GM20431 (cell line): ENCODE data around the gene MYLIP.

ENCODE experiments used
- in situ Hi-C: fragments of 300-500 bp; cut with MseI, MboI; formaldehyde crosslinking; loops from one replicate; pipeline ENCODE4 v1.15.0; 2020; ENCODE audit warnings: low sequenced_read_pairs; ENCODE audit not compliant: unreplicated experiment

Gene MYLIP

DNA sequence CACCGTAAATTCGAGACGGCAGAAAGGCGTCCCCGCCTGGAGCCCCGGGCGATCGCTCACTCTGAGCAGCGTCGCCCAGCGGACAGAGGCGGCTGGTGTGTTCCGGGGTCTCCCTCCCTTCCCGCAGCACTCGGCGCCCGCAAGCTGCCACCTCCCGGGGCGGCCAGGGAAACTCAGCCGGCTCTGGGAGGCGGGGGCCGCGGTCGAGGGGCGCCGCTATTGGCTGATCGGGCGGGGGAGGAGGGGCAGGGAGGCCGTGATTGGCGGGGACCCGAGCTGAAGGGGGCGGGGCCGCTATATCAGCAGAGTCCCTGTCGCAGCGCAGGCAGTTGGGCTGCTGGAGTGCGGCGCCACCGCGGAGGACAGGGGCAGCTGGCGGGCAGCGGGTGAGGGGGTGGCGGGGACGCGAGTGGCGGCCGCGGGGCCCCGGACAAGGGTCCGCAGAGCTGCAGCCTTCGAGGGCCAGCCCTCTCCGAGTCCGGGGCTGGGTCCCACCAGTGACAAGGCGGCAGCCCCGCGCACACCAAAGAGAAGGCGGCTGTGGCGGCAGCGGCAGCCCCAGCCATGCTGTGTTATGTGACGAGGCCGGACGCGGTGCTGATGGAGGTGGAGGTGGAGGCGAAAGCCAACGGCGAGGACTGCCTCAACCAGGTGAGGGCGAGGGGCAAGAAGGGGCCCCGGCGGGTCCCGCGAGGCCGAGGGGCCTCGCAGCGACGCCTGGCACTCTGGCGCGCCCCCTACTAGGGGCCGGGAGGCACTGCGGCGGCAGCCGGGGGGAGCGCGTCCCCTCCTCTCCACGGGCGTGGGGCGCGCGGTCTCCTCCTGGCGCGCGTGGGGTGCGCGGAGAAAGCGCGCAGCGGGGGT is at the start of gene MYLIP:
TSS of gene MYLIP (plus strand) at position 328 of the 864 bp plus-strand sequence. CDS start at position 565, 237 bp downstream.
- in situ Hi-C loops = no loop called here

DNA sequence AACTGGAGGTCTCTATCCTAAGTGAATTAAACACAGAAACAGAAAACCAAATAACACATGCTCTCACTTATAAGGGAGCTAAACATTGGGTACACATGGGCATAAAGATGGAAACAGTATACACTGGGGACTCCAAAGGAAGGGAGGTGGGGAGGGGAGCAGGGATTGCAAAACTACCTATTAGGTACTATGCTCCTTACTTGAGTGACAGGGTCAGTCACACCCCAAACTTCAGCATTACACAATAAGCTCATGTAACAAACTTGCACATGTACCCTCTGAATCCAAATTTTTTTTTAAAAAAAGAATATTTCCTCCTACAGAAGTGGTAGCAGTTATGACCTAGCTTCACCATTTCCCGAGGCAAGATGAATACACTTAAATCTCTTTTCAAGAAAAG is 49.5 kb upstream of the MYLIP start:
- in situ Hi-C loops = no loop called here

DNA sequence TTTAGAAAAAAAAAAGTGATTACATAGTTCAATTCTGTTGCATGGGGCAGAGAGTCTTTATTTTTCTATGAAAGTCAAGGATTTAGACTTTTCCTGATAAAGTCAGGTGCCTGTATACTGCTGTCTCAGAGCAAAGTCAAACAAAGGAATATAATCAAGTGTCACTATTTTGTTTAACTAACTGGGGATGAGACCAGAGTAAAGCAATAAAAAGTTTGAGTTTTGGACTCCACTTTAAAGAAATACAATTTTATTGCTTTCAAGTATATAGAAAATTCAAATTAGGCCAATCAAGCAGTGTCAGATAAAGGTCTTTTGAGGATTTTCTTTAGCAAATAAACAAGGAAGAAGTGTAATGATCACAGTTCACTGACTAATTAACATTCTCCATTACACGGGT is 48.7 kb upstream of the MYLIP start:
- in situ Hi-C loops = no loop called here

DNA sequence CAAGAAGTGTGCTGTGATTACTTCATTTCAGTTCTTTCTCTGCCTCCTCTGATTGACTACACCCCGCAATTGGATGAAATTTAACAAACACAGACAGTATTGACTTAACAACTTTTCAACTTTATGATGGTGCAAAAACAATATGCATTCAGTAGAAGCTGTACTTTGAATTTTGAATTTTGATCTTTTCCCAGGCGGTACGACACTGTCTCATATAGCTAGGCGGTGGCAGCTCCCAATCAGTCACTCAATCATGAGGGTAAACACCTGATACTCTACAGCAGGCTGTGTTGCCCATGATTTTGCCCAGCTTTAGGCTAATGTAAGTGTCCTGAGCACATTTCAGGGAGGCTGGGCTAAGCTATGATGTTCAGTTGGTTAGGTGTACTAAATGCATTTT is 47.6 kb upstream of the MYLIP start:
- in situ Hi-C loops = no loop called here

DNA sequence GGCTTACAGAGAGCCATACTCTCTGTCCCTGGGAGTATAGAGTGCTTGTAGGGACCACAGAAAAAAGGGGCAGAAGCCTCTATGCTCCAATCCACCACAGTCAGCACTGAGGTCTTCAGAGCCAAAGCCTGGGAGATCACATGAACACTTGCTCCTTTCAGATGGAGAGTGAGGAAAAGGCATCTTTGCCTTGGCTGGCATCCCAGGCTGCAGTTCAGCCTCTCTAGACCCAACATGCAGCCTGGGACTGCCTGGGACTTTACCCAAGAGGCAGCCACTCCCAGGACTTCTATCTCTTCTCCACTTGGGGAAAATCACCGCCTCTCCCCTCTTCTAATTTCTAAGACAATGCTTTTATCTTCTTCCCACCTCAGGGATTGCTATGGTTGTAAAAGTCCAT is 46.5 kb upstream of the MYLIP start:
- in situ Hi-C loops = no loop called here

DNA sequence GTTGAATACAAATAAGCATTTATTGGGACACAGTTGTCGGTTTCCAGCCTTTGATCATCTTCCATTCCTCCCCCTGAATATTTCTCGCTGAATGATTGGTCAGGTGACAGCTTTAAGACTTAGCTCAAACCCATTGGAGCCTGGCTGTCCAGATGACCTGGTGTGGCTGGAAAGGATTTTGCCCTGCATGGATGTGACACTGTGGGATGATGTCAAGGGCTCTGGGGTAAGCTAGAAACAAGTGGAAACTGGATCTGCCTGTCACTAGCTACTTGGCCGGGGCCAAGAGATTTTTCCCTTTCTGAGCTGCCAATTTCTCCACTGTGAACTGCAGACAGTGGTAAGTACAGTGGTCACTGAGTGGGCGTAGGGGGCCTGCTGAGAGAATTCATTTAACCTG is 41.9 kb upstream of the MYLIP start:
- in situ Hi-C loops = no loop called here

DNA sequence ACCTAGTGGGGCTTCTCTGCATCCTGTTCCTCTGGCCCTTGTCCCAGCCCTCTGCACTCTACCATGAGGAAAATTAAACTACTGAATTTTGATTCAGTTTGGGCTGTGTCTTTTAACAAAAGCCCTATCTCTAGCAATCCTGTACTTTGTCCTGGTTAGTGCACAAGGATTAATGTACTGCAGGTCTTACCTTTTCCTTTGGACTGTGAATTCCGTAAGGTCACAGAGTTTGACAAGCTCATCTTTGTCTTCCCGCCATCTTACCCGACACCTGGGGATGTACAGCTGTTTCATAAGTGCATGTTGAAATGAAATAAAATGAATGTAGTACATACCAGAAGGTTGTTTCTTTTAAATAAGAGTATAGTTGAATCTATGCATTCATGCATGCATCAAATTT is 41.5 kb upstream of the MYLIP start:
- in situ Hi-C loops = no loop called here

DNA sequence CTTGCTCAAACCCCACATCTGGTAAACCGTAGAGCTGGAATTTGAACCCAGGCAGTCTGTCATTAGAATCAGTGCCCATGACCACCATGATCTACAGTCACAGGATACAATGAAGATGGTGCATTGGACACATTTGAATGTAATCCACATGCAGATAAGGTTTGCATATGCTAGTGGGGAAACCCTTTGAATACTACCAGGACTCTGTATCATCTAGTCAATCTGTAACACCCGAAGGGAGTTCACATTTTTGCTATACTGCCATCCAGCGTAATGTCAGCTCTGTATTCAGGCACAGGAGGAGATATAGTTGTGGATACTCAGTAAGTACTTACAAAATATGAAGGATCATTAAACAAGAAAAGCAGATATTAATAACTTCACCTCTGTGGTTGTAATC is 40.5 kb upstream of the MYLIP start:
- in situ Hi-C loops = no loop called here

DNA sequence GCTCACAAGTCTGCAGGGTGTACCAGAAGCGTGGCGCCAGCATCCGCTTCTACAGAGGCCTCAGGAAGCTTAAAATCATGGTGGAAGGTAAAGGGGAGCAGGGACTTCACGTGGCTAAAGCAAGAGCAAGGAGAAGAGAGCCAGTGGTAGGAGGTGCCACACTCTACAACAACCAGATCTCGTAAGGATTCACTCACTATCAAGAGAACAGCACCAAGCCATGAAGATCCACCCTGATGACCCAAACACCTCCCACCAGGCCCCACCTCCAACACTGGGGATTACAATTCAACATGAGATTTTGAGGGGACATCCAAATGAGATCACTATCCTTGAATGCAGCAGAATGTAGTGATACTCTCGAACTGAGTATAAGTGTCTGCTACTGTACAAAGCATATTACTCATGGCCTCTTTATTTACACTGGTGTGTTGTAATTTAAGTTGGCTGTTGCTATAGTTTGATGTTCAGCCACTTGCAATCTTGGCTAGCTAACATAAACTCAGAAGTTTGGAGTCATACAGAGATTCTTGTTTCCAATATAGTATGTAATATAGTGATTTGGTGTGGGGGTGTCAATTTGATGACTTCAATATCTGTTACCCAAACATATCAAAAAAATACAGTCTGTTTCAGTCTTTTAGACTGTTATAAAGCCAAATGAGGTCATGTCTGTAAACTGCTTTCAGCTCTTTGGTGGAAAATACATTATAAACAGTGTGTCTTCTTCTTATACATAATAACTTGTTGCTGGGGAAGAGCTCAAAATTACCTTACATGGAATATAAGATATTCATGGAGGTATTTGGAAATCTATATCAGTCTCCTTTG is 39.4 kb upstream of the MYLIP start:
- in situ Hi-C loops = no loop called here

DNA sequence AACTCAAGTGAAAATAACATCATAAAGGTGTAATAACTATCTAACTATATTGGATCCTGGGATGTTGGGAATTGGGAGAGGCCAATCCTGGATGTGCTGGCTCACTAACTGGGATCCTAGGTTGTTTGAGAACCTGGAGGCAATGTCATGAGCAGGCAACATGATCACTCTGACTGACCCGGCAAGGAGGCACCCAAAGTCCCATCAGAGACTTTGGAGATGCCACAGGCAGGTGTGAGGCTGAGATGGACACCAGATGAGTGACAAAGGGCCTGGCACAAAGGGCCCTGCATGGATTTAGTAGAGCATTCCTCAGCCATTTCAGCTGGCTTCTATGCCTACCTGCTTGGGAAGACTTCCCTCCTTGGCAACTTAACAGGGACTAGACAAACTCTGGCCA is 38.4 kb upstream of the MYLIP start:
- in situ Hi-C loops = no loop called here

DNA sequence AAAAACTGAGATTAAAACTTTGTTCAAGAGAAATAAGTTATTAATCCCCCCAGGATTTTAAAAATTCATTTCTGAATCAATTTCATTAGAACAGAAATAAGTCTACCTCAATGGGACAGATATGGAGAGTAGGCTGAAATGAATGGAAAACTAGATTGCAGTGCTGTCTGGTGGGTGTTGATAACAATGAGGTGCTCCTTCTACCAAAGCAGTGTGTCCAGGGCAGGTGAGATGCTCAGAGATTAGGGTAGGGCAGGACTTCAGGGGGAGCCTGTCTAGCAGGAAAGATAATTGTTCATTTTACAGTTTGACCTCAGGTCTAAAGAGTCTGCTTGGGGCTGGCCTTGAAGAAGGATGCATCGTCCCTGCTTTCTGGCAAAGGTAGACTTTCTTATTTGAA is 38.0 kb upstream of the MYLIP start:
- in situ Hi-C loops = no loop called here

DNA sequence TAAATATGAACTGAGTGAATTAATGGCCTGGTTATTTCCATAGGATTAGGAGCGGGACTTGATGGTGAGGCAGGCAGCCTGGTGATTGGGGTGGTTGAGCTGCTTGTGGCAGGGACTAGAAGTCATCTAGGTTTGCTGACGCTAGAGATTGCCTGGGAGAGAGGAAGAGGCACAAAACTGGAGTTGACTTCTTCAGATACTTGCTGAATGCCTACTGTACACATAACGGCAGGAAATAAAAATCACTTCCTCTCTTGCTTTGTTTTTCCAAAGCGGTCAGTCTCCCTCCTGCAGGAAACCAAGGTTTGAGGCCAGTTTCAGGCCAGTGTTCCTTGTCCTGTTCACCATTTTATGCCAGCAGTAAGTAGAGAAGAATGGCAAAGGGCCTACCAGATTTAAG is 36.7 kb upstream of the MYLIP start:
- in situ Hi-C loops = no loop called here

DNA sequence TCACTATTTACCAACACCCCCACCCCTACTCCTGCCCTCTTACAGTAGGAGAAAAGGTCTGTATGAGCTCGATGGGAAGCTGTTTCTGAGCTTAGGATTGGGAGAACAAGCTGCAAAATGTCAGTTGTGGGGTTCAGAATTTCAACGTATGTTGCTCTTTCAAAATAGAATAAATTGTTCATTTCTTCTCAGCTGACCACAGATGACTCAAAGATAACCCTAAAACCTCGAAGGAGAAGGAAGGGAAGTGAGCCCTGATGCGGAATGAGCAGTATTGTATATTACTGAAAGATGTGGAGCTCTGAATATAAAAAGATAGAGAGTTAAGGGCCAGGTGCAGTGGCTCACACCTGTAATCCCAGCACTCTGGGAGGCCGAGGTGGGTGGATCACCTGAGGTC is 35.9 kb upstream of the MYLIP start:
- in situ Hi-C loops = no loop called here

DNA sequence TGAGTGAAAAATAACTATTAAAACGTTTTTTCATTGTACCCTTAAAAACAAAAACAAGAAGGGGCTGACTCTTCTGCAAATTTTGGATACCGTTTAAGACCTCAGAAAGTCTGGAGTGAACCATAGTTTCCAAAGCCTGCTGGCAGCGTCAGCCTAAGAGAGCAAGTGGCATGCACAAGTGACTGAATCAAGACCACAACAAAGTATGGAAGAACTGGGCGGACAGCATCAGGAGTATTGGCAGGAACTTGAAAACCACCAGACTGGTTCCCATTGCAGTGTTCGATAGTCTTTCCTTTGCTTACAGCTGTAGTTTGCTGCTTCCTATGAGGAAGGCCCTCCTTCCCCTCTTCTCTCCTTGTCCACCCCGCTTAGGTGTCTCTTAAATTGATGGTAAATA is 33.7 kb upstream of the MYLIP start:
- in situ Hi-C loops = no loop called here

DNA sequence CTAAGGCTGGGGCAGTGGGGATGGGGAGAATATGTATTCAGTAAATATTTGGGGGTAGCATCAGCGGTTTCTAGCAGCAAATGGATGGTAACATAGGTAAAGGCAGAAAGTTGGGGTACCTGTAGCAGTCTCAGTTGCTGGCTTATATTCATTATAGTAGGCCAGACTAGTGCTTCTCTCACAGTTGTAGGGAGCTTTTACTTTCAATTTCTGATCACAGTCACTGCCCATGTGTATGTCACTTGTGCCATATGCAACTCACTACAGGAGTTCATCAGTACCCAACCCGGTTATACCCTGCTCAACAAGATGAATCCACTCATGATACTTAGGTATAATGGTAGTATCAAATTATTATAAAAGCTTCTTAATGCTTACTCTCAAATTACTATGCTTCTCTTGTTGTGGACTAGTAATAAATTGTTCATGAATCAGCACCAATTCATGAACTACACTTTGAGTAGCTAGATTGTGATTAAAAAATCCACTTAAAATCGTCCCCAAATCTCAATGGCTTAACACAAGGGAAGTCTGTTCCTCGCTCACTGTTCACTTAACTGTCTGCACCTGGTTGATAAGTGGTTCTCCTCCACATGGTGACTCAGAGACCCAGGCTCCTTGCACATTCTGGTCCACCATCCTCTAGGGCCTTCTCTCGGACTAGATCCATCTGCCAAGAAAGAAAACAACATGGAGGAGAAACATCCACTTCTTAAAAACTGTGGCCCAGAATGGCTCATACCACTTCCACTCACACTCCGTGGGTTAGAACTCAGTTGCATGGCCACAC is 31.3 kb upstream of the MYLIP start:
- in situ Hi-C loops = no loop called here

DNA sequence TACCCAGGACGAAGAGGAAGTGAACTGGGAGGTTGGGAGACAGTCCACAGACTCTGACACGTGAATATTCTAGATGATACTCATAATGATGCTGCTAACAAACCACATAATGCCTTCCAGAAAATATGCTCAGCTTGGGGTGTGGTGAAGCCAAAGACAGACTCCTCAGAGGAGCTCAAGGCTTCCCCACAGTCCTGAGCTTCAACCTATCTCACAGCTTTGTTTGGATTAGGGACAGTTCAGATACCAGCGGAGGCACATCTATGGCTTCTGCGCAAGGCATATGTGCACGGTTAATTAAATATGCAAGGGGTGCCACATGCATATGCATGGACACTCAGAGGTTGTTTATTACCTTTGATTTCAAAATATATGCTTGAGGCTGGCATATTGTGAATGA is 30.7 kb upstream of the MYLIP start:
- in situ Hi-C loops = no loop called here

DNA sequence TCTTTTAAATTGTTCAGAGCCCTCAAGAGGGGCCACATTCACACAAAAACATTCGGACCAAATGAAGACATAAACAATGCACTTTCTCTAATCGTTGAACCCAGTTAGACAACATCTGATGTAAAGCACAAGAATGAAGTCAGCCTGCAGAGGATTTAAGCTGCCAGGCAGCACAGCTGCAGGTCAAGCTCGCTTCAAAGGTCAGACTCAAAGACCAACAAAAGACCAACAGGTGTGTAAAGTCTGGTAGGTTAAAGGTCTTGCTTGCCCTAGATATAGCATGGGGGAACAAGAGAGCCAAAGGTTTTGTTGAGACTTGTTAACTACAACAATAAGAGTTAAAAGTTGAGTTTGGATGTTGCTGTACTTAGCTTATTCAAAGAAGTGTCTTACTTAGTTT is 26.7 kb upstream of the MYLIP start:
- in situ Hi-C loops = no loop called here

DNA sequence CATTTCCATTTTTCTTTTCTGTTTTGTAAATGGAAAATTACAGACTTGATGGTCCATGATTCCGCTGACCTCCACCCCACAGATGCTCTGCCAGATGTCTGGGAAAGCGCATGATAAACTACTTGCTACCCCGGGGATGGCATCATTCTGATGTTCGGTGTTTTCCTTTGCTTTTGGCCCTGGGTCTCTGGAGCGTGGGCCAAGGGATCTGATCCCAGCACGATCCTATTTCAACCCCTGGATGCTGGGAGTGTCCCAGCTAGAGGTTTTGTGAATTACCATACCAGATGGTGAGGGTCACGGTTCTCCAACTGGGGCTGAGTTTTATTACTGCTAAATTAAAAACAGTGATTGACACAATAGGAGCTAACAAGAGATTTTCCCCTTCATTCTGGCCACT is 25.2 kb upstream of the MYLIP start:
- in situ Hi-C loops = no loop called here

DNA sequence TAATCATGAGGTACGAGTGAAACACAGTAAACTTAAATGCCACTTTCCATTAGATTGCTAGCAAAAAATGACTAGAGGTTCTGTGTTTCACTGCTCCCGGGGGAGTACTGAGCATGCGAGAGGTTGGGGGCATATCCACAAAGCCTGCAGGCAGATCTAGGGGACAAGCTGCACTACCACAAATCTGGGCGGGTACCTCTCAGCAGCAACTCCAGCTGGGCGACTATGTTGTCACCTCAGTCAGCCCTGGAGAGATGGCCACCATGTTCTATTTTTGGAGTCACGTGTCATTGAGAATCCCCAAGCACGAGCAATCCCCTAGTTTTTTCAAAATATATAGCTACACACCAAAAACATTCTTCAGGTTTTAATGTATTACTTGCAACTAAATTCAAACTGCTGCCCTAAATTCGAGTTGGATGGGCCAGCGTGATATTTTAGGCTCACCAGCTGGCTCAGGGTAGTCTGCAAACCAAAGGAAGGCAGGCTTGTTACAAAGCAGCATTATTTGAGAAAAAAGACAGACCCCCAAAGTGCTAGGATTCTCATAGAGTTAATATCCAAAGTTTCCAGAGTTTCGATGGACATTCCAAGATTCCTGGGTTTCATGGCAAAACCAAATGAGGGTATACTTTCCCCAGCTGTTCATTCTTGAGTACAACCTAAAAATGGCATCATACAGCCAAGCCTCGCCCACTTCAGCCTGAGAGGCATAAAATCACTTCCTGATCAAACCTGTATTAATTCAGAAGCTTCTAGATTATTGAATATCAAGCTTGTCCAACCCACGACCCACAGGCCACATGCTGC is 24.1 kb upstream of the MYLIP start:
- in situ Hi-C loops = no loop called here

DNA sequence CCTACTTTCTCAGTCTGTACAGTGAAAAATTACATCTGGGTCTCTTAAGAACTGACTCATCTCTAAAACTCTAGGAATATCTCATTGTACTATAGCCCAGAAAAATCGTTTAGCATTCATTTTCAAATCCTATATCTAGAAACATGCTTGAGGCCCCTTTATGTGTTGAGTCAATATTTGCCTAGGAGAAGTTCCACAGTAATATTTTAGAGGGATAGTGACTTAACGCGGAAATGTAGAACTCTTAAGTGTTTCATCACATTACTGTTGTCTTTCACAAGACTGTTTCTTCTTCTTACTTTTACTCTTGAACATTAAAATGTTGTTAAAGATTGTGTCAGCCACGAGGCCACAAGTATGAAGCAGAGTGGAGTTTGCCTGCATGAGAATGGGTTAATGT is 23.0 kb upstream of the MYLIP start:
- in situ Hi-C loops = no loop called here
